DND-41 (cell line): ENCODE results near the gene ADAM11.

Experiments used
- CTCF ChIP-seq: IDR thresholded peaks from 2 replicates; pipeline ENCODE4 v1.5.1; 2012; ENCODE audit warnings: borderline replicate concordance, low read length, moderate library complexity, mild to moderate bottlenecking; ENCODE audit not compliant: poor library complexity, severe bottlenecking; ENCODE audit errors: extremely low read depth
- EZH2 ChIP-seq: IDR thresholded peaks from 3 replicates; pipeline ENCODE4 v1.6.1; 2012; ENCODE audit warnings: borderline replicate concordance, low read depth, mild to moderate bottlenecking, moderate library complexity, low read length, inconsistent platforms; ENCODE audit not compliant: severe bottlenecking

- TF ChIP-seq CTCF = no peak
- TF ChIP-seq EZH2 = no peak
These were observed 69.1 kb downstream of the ADAM11 start for GRCh38 chr17:44827863-44828262.
